ENCODE measurements around the gene INAFM2. TPM values are rescaled to one million over a fixed set of nuclear protein-coding genes. Genes with fewer than 3 reads are reported as not detected.

Gene INAFM2
- total and polyA plus RNA-seq, 9 of the 15 experiments (the other 6 are each of a cell fraction or from before 2014, with no cell fraction given): 11.8 to 43.1 (median 27.2) TPM

DNA sequence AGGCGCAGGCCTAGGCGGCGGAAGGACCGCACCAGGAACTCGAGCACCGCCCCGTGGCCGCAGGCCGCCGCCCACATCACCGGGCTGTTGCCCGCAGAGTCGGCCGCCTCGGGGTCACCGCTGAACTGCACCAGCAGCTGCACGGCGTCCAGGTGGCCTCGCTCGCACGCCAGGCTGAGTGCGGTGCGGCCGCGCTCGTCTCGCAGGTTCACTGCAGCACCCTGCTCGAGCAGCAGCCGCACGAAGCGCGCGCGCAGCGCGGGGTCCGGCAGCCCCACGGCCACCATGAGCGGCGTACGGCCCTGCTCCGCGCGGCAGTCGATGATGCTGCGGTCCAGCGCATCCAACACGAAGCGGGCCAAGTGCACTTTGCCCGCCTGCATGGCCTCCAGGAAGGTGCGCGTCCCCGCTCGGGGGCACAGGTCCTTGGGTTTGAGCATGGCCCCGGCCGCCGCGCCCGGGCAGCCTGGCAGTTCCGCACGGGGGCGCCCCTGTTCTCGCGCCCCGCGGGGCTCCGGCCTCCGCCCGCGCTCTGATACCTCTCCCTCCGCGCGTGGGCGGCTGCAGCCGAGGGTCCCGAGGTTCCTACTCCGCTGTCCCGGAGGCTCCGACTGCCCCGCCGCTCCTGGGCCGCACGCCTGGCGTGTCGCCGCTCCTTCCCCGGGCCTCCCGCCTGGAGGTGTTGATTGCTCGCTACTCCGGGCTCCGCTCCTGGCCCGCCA is 41.2 kb upstream of the INAFM2 start (continued):
- TF ChIP-seq, protein P1, sequence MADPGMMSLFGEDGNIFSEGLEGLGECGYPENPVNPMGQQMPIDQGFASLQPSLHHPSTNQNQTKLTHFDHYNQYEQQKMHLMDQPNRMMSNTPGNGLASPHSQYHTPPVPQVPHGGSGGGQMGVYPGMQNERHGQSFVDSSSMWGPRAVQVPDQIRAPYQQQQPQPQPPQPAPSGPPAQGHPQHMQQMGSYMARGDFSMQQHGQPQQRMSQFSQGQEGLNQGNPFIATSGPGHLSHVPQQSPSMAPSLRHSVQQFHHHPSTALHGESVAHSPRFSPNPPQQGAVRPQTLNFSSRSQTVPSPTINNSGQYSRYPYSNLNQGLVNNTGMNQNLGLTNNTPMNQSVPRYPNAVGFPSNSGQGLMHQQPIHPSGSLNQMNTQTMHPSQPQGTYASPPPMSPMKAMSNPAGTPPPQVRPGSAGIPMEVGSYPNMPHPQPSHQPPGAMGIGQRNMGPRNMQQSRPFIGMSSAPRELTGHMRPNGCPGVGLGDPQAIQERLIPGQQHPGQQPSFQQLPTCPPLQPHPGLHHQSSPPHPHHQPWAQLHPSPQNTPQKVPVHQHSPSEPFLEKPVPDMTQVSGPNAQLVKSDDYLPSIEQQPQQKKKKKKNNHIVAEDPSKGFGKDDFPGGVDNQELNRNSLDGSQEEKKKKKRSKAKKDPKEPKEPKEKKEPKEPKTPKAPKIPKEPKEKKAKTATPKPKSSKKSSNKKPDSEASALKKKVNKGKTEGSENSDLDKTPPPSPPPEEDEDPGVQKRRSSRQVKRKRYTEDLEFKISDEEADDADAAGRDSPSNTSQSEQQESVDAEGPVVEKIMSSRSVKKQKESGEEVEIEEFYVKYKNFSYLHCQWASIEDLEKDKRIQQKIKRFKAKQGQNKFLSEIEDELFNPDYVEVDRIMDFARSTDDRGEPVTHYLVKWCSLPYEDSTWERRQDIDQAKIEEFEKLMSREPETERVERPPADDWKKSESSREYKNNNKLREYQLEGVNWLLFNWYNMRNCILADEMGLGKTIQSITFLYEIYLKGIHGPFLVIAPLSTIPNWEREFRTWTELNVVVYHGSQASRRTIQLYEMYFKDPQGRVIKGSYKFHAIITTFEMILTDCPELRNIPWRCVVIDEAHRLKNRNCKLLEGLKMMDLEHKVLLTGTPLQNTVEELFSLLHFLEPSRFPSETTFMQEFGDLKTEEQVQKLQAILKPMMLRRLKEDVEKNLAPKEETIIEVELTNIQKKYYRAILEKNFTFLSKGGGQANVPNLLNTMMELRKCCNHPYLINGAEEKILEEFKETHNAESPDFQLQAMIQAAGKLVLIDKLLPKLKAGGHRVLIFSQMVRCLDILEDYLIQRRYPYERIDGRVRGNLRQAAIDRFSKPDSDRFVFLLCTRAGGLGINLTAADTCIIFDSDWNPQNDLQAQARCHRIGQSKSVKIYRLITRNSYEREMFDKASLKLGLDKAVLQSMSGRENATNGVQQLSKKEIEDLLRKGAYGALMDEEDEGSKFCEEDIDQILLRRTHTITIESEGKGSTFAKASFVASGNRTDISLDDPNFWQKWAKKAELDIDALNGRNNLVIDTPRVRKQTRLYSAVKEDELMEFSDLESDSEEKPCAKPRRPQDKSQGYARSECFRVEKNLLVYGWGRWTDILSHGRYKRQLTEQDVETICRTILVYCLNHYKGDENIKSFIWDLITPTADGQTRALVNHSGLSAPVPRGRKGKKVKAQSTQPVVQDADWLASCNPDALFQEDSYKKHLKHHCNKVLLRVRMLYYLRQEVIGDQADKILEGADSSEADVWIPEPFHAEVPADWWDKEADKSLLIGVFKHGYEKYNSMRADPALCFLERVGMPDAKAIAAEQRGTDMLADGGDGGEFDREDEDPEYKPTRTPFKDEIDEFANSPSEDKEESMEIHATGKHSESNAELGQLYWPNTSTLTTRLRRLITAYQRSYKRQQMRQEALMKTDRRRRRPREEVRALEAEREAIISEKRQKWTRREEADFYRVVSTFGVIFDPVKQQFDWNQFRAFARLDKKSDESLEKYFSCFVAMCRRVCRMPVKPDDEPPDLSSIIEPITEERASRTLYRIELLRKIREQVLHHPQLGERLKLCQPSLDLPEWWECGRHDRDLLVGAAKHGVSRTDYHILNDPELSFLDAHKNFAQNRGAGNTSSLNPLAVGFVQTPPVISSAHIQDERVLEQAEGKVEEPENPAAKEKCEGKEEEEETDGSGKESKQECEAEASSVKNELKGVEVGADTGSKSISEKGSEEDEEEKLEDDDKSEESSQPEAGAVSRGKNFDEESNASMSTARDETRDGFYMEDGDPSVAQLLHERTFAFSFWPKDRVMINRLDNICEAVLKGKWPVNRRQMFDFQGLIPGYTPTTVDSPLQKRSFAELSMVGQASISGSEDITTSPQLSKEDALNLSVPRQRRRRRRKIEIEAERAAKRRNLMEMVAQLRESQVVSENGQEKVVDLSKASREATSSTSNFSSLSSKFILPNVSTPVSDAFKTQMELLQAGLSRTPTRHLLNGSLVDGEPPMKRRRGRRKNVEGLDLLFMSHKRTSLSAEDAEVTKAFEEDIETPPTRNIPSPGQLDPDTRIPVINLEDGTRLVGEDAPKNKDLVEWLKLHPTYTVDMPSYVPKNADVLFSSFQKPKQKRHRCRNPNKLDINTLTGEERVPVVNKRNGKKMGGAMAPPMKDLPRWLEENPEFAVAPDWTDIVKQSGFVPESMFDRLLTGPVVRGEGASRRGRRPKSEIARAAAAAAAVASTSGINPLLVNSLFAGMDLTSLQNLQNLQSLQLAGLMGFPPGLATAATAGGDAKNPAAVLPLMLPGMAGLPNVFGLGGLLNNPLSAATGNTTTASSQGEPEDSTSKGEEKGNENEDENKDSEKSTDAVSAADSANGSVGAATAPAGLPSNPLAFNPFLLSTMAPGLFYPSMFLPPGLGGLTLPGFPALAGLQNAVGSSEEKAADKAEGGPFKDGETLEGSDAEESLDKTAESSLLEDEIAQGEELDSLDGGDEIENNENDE (IDR thresholded peaks at IDR 0.05; ENCODE audit: low read depth, low read length): no peak
- TF ChIP-seq RFX5 (IDR thresholded peaks at IDR 0.05; ENCODE audit: low read depth, low read length) (no peak), SMAD2 (IDR thresholded peaks at IDR 0.05; ENCODE audit: low read depth, low read length) (no peak), ZNF253 (CRISPR knock-in tag; conservative IDR thresholded peaks at IDR 0.05) (no peak), YBX1 (IDR thresholded peaks at IDR 0.05) (no peak), FOXK1 (CRISPR knock-in tag; IDR thresholded peaks at IDR 0.05; ENCODE audit: borderline replicate concordance) (no peak), RUNX1 (IDR thresholded peaks at IDR 0.05; ENCODE audit: low read depth) (no peak), ZNF436 (CRISPR knock-in tag; IDR thresholded peaks at IDR 0.05) (no peak), SMAD3 (CRISPR knock-in tag; conservative IDR thresholded peaks at IDR 0.05) (no peak)
- TF ChIP-seq, protein P2, sequence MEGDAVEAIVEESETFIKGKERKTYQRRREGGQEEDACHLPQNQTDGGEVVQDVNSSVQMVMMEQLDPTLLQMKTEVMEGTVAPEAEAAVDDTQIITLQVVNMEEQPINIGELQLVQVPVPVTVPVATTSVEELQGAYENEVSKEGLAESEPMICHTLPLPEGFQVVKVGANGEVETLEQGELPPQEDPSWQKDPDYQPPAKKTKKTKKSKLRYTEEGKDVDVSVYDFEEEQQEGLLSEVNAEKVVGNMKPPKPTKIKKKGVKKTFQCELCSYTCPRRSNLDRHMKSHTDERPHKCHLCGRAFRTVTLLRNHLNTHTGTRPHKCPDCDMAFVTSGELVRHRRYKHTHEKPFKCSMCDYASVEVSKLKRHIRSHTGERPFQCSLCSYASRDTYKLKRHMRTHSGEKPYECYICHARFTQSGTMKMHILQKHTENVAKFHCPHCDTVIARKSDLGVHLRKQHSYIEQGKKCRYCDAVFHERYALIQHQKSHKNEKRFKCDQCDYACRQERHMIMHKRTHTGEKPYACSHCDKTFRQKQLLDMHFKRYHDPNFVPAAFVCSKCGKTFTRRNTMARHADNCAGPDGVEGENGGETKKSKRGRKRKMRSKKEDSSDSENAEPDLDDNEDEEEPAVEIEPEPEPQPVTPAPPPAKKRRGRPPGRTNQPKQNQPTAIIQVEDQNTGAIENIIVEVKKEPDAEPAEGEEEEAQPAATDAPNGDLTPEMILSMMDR (IDR thresholded peaks at IDR 0.05 in 2 of 3, conservative IDR thresholded peaks at IDR 0.05 in 1 of 3; ENCODE audit: insufficient read depth in 2 of 3, low read depth in 1 of 3, low read length in 3 of 3): peak; percentile 53 to 68 (median 55); a peak in 5 of 6 replicates
- TF ChIP-seq, protein P3, sequence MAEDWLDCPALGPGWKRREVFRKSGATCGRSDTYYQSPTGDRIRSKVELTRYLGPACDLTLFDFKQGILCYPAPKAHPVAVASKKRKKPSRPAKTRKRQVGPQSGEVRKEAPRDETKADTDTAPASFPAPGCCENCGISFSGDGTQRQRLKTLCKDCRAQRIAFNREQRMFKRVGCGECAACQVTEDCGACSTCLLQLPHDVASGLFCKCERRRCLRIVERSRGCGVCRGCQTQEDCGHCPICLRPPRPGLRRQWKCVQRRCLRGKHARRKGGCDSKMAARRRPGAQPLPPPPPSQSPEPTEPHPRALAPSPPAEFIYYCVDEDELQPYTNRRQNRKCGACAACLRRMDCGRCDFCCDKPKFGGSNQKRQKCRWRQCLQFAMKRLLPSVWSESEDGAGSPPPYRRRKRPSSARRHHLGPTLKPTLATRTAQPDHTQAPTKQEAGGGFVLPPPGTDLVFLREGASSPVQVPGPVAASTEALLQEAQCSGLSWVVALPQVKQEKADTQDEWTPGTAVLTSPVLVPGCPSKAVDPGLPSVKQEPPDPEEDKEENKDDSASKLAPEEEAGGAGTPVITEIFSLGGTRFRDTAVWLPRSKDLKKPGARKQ (CRISPR knock-in tag; IDR thresholded peaks at IDR 0.05): no peak

All from K562 (cell line).